Right renal cortex interstitium (tissue), 3 donors: ENCODE results near the gene USP7. TPM values are rescaled to one million over a fixed set of nuclear protein-coding genes. Genes with fewer than 3 reads are reported as not detected.

Experiments
- DNase-seq, 3 donors: peaks; one replicate each; pipeline ENCODE4 v3.0.0-alpha.2; 2013; ENCODE audit warnings: low read depth in 3 of 3, low spot score in 2 of 3
- polyA plus RNA-seq, 3 donors: library from polyadenylated mRNA; unstranded; fragments of 120-200 nt; gene quantifications; one replicate each; pipeline ENCODE4 v1.2.1, GENCODE V29; 2013; ENCODE audit not compliant: insufficient read length in 3 of 3

The USP7 gene
- polyA plus RNA-seq, 3 donors, result 112 to 124 (median 120) TPM

DNA sequence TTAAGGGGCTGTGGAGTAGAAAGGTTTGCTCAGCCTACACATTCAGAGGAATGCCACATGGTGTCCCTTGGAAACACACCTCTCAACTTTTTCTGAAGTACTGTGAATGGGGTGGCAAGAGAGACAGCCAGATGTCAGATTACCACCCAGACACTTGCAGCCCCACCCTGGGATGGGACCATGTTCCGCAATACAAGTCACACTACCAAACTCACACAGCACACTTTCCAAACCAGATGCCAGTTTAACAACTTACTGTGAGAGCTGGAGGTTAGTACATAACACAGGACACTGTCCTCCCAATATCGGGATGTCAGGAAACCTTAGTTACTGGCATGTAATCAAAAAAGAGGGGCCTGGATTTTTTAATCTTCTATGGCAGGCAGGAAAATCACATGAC is 7.9 kb downstream of the USP7 start:
- DNase-seq, result no peak

GRCh38 chr16:8953064-8953463 is 10.6 kb downstream of the USP7 start:
- no peak for DNase-seq

- no peak for DNase-seq
Observed at GRCh38 chr16:8952281-8952751, 11.4 kb downstream of the USP7 start.

- DNase-seq, result no peak
Observed at GRCh38 chr16:8951447-8952280, 12.0 kb downstream of the USP7 start.

GRCh38 chr16:8950580-8951077 is 13.1 kb downstream of the USP7 start:
- DNase-seq, result no peak

GRCh38 chr16:8949536-8950418 is 13.9 kb downstream of the USP7 start:
- DNase-seq, result no peak

- DNase-seq, result no peak
Observed at GRCh38 chr16:8948831-8949230, 14.9 kb downstream of the USP7 start.

- DNase-seq, result no peak
Observed at GRCh38 chr16:8948069-8948593, 15.6 kb downstream of the USP7 start.

GRCh38 chr16:8946544-8946943 is 17.2 kb downstream of the USP7 start:
- no peak for DNase-seq

GRCh38 chr16:8945626-8946296 is 17.9 kb downstream of the USP7 start:
- no peak for DNase-seq

DNA sequence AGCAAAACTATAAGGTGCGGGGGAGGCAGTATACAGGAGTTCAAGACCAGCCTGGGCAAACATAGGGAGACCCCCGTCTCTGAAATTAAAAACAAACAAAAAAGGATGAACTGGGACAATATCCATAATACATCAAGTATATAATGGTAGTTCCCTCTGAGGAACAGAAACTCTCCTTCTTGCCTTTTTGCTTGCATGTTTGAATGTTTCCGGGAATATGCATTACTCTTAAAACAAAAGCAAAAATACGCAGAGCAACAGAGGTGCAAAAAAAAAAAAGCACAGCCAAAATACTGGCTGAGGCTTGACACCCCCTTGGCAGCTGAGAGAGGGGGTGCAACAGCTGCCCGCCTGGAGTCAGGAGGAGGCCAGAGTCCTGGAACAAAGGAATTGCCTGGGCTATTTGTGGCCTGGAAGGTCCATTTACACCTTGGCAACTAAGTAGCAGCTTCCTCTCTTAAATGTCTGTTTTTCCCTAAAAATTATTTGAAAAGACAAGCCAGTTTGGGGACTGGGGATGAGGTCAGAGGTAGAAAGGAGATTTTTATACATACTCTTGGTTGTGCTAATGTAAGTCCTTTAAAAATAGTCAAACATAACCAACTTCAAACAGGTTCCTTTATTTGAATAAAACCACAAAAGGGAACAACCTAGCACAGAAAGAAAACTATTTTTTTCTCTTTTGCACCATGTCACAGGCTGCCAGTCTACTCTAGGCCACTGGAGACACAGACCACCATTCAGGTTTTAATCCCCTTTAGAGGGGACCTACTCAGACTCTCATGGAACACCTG is 19.5 kb downstream of the USP7 start:
- no peak for DNase-seq

DNA sequence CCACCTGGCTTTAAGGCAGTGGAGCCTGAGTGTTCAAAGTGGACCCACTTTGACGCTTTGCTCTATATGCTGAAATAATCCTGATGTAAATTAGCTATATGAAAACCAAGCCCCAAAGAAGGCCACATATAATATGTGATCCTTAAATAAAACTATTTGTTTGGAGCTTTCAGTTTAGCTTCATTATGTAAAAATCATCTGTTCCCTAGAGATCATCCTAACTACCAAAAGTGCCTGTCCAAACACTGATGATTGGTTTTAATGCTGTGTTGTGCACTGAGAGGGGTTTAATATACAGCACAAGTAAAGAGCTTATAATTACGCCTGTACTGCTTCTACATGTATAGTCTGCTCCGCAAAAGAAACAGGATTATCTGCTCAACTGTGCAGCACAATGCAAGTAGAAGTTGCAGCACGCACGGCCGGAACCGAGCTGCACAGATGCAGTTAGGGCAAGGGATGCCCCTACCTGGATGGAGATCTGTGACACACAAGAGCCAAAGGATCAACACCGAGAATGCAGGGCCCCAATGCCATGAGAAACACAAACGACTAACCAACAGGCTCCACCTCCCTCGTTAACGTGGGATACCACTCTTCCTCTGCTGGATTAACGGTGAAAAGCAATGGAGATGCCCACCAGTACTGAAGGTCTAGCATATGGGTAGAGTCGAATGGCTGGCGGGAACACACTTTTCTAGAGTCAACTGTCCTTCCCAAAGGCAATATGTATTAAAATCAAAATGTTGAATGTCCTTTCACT is 20.5 kb downstream of the USP7 start:
- DNase-seq, result no peak

DNA sequence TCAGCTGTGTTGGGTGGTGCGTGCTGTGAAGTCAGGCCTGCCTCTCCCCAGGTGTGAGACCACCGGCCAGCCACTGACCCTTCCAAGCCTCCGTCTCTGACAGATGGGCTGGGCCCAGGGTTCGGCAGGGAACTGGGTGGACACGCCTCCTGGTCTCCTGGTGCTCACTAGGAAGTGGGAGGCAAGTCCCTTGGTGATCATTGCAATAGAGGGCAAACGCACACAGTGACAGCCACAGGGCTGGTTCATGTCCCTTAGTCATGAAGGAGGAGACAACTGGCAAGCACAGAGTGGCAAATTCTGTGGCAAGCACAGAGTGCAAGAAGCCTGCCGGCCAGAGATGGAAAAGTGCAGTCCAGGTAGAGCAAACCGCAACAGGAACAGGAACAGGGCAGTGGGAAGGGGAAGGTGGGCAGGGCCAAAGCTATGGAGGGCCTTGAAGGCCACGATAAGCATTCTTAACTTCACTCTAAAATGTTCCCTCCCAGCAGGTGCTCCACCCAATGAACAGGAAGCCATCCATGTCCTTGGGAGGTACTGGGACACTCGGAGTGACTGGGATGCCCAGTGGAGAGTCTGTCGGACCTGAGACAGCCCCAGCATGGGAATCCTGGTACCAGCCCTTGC is 21.9 kb downstream of the USP7 start:
- DNase-seq, result no peak

GRCh38 chr16:8937803-8938202 is 25.9 kb downstream of the USP7 start:
- no peak for DNase-seq

- no peak for DNase-seq
Observed at GRCh38 chr16:8936421-8936820, 27.3 kb downstream of the USP7 start.

- DNase-seq, result no peak
Observed at GRCh38 chr16:8935989-8936388, 27.7 kb downstream of the USP7 start.

DNA sequence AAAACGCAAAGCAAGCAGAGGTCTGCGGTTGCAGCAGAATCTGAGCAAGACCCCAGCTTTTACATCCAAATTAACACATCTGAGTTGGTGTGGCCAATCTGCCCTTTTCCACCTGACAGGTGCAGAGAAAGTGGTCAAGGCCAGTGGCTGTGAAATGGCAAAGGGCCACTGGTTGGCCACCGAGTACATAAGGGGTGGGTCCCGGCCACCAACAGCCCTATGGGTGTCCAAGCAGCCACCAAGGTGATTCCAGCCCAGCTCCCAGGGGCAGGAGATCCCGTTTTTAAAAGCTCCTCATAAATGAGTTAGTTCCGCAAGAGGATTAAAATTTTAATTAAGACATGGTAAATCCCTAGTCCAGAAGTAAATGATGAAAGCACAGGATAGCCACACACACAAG is 29.1 kb downstream of the USP7 start:
- DNase-seq, result no peak

- peak; percentile 31 to 58 (median 54) for DNase-seq
Observed at GRCh38 chr16:8931859-8932258, 31.8 kb downstream of the USP7 start.
